A549 (cell line): Measurements from ENCODE around the gene PSG2.
"Not testable (repeated sequence)": the region's sequence is repeated elsewhere in the genome, so short reads cannot be mapped to it uniquely, and the experiment has no call there.

Experiments used
- KDM5A ChIP-seq: fragments of 200-600 bp; sonication (generic); IDR thresholded peaks from 2 replicates; pipeline ENCODE4 v1.6.1; 2016; ENCODE audit warnings: antibody characterized with exemption, mild to moderate bottlenecking
- MAX ChIP-seq: IDR thresholded peaks from 2 replicates; pipeline ENCODE4 v1.6.1; 2012
- RCOR1 ChIP-seq: fragments of 150-350 bp; IDR thresholded peaks from 2 replicates; pipeline ENCODE4 v1.6.1; 2014; ENCODE audit warnings: antibody characterized with exemption, low read length, low read depth

- TF ChIP-seq MAX, RCOR1, KDM5A: not testable (repeated sequence)
Measured at GRCh38 chr19:43115064-43115463, 32.6 kb upstream of the PSG2 start.
